ENCODE measurements around the gene KRT2.

The KRT2 gene

DNA sequence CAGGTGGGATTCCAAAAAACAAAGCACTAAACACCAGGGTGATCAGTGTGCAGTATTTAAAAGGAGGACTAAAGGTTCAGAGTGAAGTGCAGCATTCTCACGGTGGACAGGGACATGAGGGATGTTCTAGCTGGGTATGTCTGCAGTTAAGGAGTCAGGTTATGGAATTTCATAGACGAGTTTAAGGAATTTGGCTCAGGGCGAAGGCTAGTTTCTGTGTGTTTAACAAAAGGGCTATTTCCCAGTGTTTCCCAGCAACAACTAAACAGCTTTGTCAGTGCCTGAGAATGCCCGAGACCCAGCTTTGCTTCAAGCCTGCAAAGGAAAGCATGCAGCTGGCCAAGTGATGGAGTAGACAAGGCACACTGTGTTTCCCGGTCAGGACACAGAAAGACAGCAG is 21.2 kb upstream of the KRT2 start:
- Histone ChIP-seq H3K27ac (ENCODE audit: extremely low read depth, low read depth, low read length) (no peak overlapping the region), H3K4me1 (ENCODE audit: control insufficient read depth, insufficient read depth, low read length) (no peaks in the 10 kb centered on the region), H3K4me3 (ENCODE audit: low read depth, low read length) (no peak overlapping the region), H3K9me3 (ENCODE audit: control insufficient read depth, insufficient read depth, low read depth, low read length) (no peaks in the 10 kb centered on the region), H3K36me3 (ENCODE audit: control insufficient read depth in 2 of 2, insufficient read depth in 1 of 2, low read length in 2 of 2) (no peaks in the 10 kb centered on the region)
- TF ChIP-seq ZNF621 (tag by site-specific recombination; IDR thresholded peaks at IDR 0.05) (no peak), ZNF19 (tag by site-specific recombination; IDR thresholded peaks at IDR 0.05; ENCODE audit: low read depth) (no peak), SALL2 (tag by site-specific recombination; IDR thresholded peaks at IDR 0.05; ENCODE audit: borderline replicate concordance) (no peak), ZNF184 (tag by site-specific recombination; IDR thresholded peaks at IDR 0.05) (no peak), REPIN1 (tag by site-specific recombination; IDR thresholded peaks at IDR 0.05; ENCODE audit: low read depth) (no peak), ZNF791 (tag by site-specific recombination; IDR thresholded peaks at IDR 0.05) (no peak), ZNF302 (tag by site-specific recombination; IDR thresholded peaks at IDR 0.05; ENCODE audit: low read depth) (no peak), ZNF114 (tag by site-specific recombination; IDR thresholded peaks at IDR 0.05) (no peak), IKZF3 (tag by site-specific recombination; IDR thresholded peaks at IDR 0.05) (no peak), KLF7 (tag by site-specific recombination; IDR thresholded peaks at IDR 0.05; ENCODE audit: borderline replicate concordance) (no peak), ZNF610 (tag by site-specific recombination; IDR thresholded peaks at IDR 0.05; ENCODE audit: borderline replicate concordance) (no peak)
- TF ChIP-seq, protein P1, sequence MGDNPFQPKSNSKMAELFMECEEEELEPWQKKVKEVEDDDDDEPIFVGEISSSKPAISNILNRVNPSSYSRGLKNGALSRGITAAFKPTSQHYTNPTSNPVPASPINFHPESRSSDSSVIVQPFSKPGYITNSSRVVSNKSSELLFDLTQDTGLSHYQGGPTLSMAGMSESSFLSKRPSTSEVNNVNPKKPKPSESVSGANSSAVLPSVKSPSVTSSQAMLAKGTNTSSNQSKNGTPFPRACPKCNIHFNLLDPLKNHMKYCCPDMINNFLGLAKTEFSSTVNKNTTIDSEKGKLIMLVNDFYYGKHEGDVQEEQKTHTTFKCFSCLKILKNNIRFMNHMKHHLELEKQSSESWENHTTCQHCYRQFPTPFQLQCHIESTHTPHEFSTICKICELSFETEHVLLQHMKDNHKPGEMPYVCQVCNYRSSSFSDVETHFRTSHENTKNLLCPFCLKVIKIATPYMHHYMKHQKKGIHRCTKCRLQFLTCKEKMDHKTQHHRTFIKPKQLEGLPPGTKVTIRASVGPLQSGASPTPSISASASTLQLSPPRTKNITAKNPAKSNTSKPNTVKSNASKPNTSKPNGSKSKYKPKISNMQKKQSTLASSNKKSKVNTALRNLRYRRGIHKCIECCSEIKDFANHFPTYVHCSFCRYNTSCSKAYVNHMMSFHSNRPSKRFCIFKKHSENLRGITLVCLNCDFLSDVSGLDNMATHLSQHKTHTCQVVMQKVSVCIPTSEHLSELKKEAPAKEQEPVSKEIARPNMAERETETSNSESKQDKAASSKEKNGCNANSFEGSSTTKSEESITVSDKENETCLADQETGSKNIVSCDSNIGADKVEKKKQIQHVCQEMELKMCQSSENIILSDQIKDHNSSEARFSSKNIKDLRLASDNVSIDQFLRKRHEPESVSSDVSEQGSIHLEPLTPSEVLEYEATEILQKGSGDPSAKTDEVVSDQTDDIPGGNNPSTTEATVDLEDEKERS (tag by site-specific recombination; IDR thresholded peaks at IDR 0.05) = no peak
- TF ChIP-seq, protein P2, sequence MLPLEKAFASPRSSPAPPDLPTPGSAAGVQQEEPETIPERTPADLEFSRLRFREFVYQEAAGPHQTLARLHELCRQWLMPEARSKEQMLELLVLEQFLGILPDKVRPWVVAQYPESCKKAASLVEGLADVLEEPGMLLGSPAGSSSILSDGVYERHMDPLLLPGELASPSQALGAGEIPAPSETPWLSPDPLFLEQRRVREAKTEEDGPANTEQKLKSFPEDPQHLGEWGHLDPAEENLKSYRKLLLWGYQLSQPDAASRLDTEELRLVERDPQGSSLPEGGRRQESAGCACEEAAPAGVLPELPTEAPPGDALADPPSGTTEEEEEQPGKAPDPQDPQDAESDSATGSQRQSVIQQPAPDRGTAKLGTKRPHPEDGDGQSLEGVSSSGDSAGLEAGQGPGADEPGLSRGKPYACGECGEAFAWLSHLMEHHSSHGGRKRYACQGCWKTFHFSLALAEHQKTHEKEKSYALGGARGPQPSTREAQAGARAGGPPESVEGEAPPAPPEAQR (tag by site-specific recombination; IDR thresholded peaks at IDR 0.05) = no peak
- TF ChIP-seq, protein P3, sequence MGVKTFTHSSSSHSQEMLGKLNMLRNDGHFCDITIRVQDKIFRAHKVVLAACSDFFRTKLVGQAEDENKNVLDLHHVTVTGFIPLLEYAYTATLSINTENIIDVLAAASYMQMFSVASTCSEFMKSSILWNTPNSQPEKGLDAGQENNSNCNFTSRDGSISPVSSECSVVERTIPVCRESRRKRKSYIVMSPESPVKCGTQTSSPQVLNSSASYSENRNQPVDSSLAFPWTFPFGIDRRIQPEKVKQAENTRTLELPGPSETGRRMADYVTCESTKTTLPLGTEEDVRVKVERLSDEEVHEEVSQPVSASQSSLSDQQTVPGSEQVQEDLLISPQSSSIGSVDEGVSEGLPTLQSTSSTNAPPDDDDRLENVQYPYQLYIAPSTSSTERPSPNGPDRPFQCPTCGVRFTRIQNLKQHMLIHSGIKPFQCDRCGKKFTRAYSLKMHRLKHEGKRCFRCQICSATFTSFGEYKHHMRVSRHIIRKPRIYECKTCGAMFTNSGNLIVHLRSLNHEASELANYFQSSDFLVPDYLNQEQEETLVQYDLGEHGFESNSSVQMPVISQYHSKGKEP (tag by site-specific recombination; IDR thresholded peaks at IDR 0.05) = no peak
- ChIA-PET POLR2A (interaction anchor here (0.5 to 1.1 kb wide), 2 partner anchors 201 to 497 kb away, joined by 3 read pairs; no protein-coding TSS in a partner anchor), CTCF (interaction anchor here (0.6 to 1.4 kb wide), 5 partner anchors 19 to 277 kb away, joined by 3 to 4 read pairs (median 3); no protein-coding TSS in a partner anchor)

DNA sequence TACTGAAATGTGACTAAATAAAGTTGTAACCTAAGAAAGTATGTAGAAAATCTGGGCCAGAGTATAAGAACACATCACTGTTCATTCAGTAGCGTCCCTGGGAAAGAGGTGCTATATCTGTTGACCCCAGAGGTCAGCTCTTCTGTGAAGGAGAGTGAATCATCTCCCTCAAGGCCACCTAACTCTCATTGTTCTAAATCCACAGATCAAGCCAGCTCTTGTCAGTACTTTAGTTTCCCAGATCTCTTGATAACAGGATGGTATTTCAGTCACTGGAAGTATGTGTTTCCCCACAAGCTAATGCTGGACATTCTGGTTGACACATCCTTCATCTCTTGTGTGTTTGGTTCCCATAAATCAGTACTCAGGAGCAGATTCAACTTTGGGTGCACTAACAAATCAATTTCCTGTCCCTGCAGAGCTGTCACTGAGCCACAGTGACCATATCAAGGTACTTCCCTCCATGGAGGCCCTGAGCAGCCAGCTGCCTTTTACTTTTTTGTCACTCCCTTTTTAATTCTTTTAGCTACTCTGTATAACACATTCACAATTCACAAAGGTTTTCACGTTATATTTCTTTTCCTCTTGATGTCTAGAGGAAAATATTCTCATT is 20.4 kb upstream of the KRT2 start:
- ChIA-PET POLR2A (interaction anchor here (0.5 to 1.1 kb wide), 2 partner anchors 201 to 800 kb away, joined by 3 read pairs; no protein-coding TSS in a partner anchor), CTCF (interaction anchor here (0.6 to 1.4 kb wide), 3 partner anchors 88 to 631 kb away, joined by 3 to 4 read pairs (median 3); no protein-coding TSS in a partner anchor)
- no peak for TF ChIP-seq ZNF341 (tag by site-specific recombination; IDR thresholded peaks at IDR 0.05; ENCODE audit: low read depth)
- H3K9me3 ChIP-seq (ENCODE audit: control insufficient read depth, insufficient read depth, low read depth, low read length) = no peaks in the 10 kb centered on the region
- no peak overlapping the region for H3K4me3 ChIP-seq (ENCODE audit: low read depth, low read length)
- H3K27ac ChIP-seq (ENCODE audit: extremely low read depth, low read depth, low read length) = no peak overlapping the region
- no peaks in the 10 kb centered on the region for H3K36me3 ChIP-seq (ENCODE audit: control insufficient read depth in 2 of 2, insufficient read depth in 1 of 2, low read length in 2 of 2)
- H3K4me1 ChIP-seq (ENCODE audit: control insufficient read depth, insufficient read depth, low read length) = no peaks in the 10 kb centered on the region

DNA sequence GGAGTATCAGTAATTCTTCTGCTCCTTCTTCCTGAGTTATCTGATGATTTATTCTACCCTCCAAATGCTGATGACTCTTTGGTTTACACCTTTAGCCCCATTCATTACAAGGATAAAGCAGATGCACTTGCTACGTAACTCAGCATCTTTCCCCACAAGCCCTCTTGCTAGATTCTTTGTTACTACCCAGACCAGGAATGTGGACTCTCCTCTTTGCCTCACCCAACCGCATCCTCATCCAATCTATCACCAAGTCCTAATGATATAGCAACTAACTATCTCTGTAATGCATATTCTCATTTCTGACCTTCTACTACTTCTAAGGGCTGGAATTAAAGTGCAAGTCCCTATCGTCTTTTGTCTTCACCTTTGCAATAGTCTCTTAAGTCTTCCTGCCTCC is 18.9 kb upstream of the KRT2 start:
- no peaks in the 10 kb centered on the region for H3K4me1 ChIP-seq (ENCODE audit: control insufficient read depth, insufficient read depth, low read length)
- H3K4me3 ChIP-seq (ENCODE audit: low read depth, low read length) = no peak overlapping the region
- H3K27ac ChIP-seq (ENCODE audit: extremely low read depth, low read depth, low read length) = no peak overlapping the region
- no peaks in the 10 kb centered on the region for H3K36me3 ChIP-seq (ENCODE audit: control insufficient read depth in 2 of 2, insufficient read depth in 1 of 2, low read length in 2 of 2)
- POLR2A ChIA-PET = no interaction called here
- H3K9me3 ChIP-seq (ENCODE audit: control insufficient read depth, insufficient read depth, low read depth, low read length) = no peaks in the 10 kb centered on the region
- CTCF ChIA-PET = no interaction called here
- TF ChIP-seq ZNF629 (tag by site-specific recombination; IDR thresholded peaks at IDR 0.05) = no peak
- TF ChIP-seq, protein P4, sequence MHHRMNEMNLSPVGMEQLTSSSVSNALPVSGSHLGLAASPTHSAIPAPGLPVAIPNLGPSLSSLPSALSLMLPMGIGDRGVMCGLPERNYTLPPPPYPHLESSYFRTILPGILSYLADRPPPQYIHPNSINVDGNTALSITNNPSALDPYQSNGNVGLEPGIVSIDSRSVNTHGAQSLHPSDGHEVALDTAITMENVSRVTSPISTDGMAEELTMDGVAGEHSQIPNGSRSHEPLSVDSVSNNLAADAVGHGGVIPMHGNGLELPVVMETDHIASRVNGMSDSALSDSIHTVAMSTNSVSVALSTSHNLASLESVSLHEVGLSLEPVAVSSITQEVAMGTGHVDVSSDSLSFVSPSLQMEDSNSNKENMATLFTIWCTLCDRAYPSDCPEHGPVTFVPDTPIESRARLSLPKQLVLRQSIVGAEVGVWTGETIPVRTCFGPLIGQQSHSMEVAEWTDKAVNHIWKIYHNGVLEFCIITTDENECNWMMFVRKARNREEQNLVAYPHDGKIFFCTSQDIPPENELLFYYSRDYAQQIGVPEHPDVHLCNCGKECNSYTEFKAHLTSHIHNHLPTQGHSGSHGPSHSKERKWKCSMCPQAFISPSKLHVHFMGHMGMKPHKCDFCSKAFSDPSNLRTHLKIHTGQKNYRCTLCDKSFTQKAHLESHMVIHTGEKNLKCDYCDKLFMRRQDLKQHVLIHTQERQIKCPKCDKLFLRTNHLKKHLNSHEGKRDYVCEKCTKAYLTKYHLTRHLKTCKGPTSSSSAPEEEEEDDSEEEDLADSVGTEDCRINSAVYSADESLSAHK (tag by site-specific recombination; IDR thresholded peaks at IDR 0.05) = no peak
- no peak for TF ChIP-seq ZNF610 (tag by site-specific recombination; IDR thresholded peaks at IDR 0.05; ENCODE audit: borderline replicate concordance)
- TF ChIP-seq, protein P5, sequence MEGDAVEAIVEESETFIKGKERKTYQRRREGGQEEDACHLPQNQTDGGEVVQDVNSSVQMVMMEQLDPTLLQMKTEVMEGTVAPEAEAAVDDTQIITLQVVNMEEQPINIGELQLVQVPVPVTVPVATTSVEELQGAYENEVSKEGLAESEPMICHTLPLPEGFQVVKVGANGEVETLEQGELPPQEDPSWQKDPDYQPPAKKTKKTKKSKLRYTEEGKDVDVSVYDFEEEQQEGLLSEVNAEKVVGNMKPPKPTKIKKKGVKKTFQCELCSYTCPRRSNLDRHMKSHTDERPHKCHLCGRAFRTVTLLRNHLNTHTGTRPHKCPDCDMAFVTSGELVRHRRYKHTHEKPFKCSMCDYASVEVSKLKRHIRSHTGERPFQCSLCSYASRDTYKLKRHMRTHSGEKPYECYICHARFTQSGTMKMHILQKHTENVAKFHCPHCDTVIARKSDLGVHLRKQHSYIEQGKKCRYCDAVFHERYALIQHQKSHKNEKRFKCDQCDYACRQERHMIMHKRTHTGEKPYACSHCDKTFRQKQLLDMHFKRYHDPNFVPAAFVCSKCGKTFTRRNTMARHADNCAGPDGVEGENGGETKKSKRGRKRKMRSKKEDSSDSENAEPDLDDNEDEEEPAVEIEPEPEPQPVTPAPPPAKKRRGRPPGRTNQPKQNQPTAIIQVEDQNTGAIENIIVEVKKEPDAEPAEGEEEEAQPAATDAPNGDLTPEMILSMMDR (tag by site-specific recombination; IDR thresholded peaks at IDR 0.05) = no peak
- TF ChIP-seq ZNF768 (tag by site-specific recombination; IDR thresholded peaks at IDR 0.05) = no peak
- TF ChIP-seq SP7 (tag by site-specific recombination; IDR thresholded peaks at IDR 0.05) = no peak
